AG08395 (cell line): Measurements from ENCODE around the gene FRMPD4.

Source experiments
- DNase-seq: peaks from one replicate; pipeline ENCODE4 v3.0.0; 2012; ENCODE audit warnings: mixed read lengths, low spot score

The FRMPD4 gene

GRCh38 chrX:12367254-12367653 is 229.0 kb downstream of the FRMPD4 start:
- DNase-seq, result no peak

GRCh38 chrX:12370497-12370986 is 232.3 kb downstream of the FRMPD4 start:
- peak; percentile 63 for DNase-seq

- DNase-seq, result peak; percentile 12
Measured at GRCh38 chrX:12372111-12372510, 233.8 kb downstream of the FRMPD4 start.

GRCh38 chrX:12374286-12374685 is 236.0 kb downstream of the FRMPD4 start:
- no peak for DNase-seq

- no peak for DNase-seq
Measured at GRCh38 chrX:12378253-12378652, 240.0 kb downstream of the FRMPD4 start.

GRCh38 chrX:12378706-12379105 is 240.4 kb downstream of the FRMPD4 start:
- no peak for DNase-seq

- DNase-seq, result no peak
Measured at GRCh38 chrX:12379671-12380070, 241.4 kb downstream of the FRMPD4 start.

GRCh38 chrX:12383196-12383595 is 244.9 kb downstream of the FRMPD4 start:
- DNase-seq, result no peak

GRCh38 chrX:12390301-12390700 is 252.0 kb downstream of the FRMPD4 start:
- DNase-seq, result peak; percentile 43

GRCh38 chrX:12396584-12396983 is 258.3 kb downstream of the FRMPD4 start:
- no peak for DNase-seq

- DNase-seq, result no peak
Measured at GRCh38 chrX:12400218-12400617, 261.9 kb downstream of the FRMPD4 start.

GRCh38 chrX:12401252-12401651 is 263.0 kb downstream of the FRMPD4 start:
- DNase-seq, result no peak

GRCh38 chrX:12403474-12404082 is 265.3 kb downstream of the FRMPD4 start:
- DNase-seq, result peak; percentile 16

- no peak for DNase-seq
Measured at GRCh38 chrX:12405306-12405705, 267.0 kb downstream of the FRMPD4 start.

GRCh38 chrX:12410523-12410922 is 272.2 kb downstream of the FRMPD4 start:
- DNase-seq, result no peak

GRCh38 chrX:12411831-12412230 is 273.6 kb downstream of the FRMPD4 start:
- no peak for DNase-seq

GRCh38 chrX:12412561-12412960 is 274.3 kb downstream of the FRMPD4 start:
- no peak for DNase-seq

- DNase-seq, result no peak
Measured at GRCh38 chrX:12419591-12419990, 281.3 kb downstream of the FRMPD4 start.

- DNase-seq, result no peak
Measured at GRCh38 chrX:12421918-12422317, 283.6 kb downstream of the FRMPD4 start.

- no peak for DNase-seq
Measured at GRCh38 chrX:12423346-12423745, 285.1 kb downstream of the FRMPD4 start.

GRCh38 chrX:12425496-12425895 is 287.2 kb downstream of the FRMPD4 start:
- no peak for DNase-seq

GRCh38 chrX:12426420-12426819 is 288.1 kb downstream of the FRMPD4 start:
- no peak for DNase-seq

GRCh38 chrX:12434493-12434892 is 296.2 kb downstream of the FRMPD4 start:
- DNase-seq, result no peak

GRCh38 chrX:12439416-12439815 is 301.1 kb downstream of the FRMPD4 start:
- no peak for DNase-seq
